Nephron progenitor cell (in vitro differentiated cells): ENCODE results near the gene EMP2.
A peak's percentile ranks its signal among the peaks of the same experiment; 100 is the strongest.

ENCODE experiments used
- DNase-seq: peaks from one replicate; pipeline ENCODE4 v3.0.0; 2021
- H3K27ac Mint-ChIP-seq: 2 replicates; pipeline ENCODE4 v1.8.0; 2021; ENCODE audit warnings: mild to moderate bottlenecking, moderate library complexity, mixed read lengths
- H3K27me3 Mint-ChIP-seq: 2 replicates; pipeline ENCODE4 v1.8.0; 2021; ENCODE audit warnings: mild to moderate bottlenecking, low read depth, mixed read lengths; ENCODE audit not compliant: poor library complexity
- H3K36me3 Mint-ChIP-seq: 2 replicates; pipeline ENCODE4 v1.8.0; 2021; ENCODE audit warnings: low read depth, mixed read lengths
- H3K4me1 Mint-ChIP-seq: 2 replicates; pipeline ENCODE4 v1.8.0; 2021; ENCODE audit warnings: mixed read lengths
- H3K4me3 Mint-ChIP-seq: 2 replicates; pipeline ENCODE4 v1.8.0; 2021; ENCODE audit warnings: mild to moderate bottlenecking, moderate library complexity, mixed read lengths
- H3K9me3 Mint-ChIP-seq: 2 replicates; pipeline ENCODE4 v1.8.0; 2021; ENCODE audit warnings: mild to moderate bottlenecking, moderate library complexity, mixed read lengths
- TF ChIP-seq, protein P1 (sequence below): fragments of 200-600 bp; sonication (generic); IDR thresholded peaks from 2 replicates; pipeline ENCODE4 v1.5.0; 2021; ENCODE audit warnings: antibody characterized with exemption

EMP2 gene

DNA sequence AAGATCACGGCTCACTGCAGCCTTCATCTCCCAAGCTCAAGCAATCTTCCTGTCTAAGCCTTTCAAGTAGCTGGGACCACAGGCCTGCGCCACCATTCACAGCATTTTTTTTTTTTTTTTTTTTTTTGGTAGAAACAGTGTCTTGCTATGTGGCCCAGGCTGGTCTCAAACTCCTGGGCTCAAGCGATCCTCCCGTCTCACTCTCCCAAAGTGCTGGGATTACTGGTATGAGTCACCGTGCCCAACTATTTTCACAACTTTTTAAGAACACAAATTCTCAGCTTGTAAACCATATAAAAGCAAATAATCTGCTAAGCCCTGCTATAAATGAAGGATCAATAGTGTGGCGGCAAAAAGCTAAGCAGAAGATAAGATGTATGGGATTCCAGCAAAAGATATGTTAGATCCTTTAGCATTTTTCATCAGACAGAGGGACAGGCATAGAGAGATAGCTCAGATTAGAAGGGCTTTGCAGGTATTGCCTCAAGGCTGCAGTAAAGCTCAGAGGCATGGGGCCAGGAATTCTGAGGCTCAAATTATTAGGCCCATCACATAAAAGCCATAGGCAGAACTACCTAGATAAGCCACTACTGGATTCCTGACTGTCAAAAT is 55.1 kb downstream of the EMP2 start:
- Mint-ChIP-seq H3K27ac (peak overlapping the region; percentile 48), H3K27me3 (peaks cover 5% of the 10 kb centered on the region), H3K4me1 (peaks cover 9% of the 10 kb centered on the region), H3K9me3 (no peaks in the 10 kb centered on the region), H3K4me3 (no peak overlapping the region), H3K36me3 (peaks cover 8% of the 10 kb centered on the region)
- DNase-seq, result no peak
- TF ChIP-seq, protein P1, sequence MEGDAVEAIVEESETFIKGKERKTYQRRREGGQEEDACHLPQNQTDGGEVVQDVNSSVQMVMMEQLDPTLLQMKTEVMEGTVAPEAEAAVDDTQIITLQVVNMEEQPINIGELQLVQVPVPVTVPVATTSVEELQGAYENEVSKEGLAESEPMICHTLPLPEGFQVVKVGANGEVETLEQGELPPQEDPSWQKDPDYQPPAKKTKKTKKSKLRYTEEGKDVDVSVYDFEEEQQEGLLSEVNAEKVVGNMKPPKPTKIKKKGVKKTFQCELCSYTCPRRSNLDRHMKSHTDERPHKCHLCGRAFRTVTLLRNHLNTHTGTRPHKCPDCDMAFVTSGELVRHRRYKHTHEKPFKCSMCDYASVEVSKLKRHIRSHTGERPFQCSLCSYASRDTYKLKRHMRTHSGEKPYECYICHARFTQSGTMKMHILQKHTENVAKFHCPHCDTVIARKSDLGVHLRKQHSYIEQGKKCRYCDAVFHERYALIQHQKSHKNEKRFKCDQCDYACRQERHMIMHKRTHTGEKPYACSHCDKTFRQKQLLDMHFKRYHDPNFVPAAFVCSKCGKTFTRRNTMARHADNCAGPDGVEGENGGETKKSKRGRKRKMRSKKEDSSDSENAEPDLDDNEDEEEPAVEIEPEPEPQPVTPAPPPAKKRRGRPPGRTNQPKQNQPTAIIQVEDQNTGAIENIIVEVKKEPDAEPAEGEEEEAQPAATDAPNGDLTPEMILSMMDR, result no peak

DNA sequence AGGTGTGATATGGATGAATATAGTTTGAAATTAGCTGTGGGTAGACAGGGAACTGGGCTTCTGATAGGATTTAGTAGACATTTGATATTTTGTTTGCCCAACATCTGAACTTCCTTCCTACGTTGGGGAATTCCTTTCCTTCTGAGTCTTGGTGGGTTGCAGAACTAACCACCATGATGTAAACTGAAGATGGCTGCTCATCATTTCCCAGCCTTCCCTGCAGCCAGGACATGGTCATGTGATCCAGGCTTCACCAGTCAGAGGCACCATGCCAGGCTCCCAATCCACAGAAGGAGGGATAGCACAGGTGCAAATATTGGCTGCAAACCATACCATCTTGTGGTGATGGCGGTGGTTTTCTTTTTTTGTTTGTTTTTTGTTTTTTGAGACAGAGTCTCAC is 57.4 kb downstream of the EMP2 start:
- no peaks in the 10 kb centered on the region for H3K9me3 Mint-ChIP-seq
- TF ChIP-seq, protein P1, result no peak
- H3K4me3 Mint-ChIP-seq, result no peak overlapping the region
- peaks cover 7% of the 10 kb centered on the region for H3K27me3 Mint-ChIP-seq
- peaks cover 8% of the 10 kb centered on the region for H3K36me3 Mint-ChIP-seq
- H3K4me1 Mint-ChIP-seq, result peaks cover 9% of the 10 kb centered on the region
- no peak for DNase-seq
- H3K27ac Mint-ChIP-seq, result no peak overlapping the region

DNA sequence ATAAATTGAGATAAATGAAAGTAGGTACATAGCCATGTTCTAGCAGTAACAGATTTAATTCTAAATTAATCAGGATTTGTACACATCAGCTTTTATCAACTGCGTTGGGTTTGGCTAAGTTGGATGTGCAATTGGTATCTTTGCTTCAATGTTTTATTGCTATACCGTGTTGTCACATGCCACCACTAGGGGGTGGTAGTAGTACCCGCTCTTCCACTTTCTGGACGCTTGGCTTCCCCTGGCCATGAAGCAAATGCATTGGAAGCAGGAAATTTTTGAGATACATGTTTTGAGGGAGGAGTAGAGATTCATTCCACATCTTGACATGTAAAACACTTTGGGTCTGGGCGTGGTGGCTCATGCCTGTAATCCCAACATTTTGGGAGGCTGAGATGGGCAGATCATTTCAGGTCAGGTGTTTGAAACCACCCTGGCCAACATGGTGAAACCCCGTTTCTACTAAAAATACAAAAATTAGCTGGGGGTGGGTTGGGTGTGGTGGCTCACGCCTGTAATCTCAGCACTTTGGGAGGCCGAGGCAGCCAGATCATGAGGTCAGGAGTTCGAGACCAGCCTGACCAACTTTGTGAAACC is 58.6 kb downstream of the EMP2 start:
- Mint-ChIP-seq H3K27ac (no peak overlapping the region), H3K9me3 (no peaks in the 10 kb centered on the region), H3K36me3 (peaks cover 8% of the 10 kb centered on the region), H3K27me3 (peaks cover 7% of the 10 kb centered on the region), H3K4me3 (no peak overlapping the region), H3K4me1 (peaks cover 9% of the 10 kb centered on the region)
- peak; percentile 60 for DNase-seq
- TF ChIP-seq, protein P1, result peak; percentile 88

DNA sequence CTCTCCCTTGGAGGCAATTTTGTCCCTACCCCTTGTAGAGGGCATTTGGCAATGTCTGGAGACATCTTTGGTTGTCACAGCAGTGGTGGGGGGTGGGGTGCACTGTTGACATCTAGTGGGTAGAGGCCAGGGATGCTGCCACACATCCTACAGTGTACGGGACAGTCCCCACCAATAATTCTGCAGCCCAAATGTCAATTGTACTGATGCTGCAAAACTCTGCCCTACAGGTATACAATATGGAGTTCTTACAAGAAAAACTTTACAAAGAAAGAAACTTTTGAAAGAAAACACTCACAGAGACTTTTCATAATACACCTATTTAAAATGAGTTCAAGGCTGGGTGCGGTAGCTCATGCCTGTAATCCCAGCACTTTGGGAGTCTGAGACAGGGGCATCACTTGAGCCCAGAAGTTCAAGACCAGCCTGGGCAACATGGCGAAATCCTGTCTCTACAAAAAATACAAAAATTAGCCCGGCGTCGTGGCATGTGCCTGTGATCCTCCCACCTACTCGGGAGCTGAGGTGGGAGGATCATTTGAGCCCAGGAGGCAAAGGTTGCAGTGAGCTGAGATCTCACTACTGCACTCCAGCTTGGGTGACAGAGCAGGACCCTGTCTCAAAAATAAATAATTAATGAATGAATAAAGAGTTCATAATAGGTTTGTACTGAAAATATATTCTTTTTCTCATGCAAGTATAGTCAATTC is 59.4 kb downstream of the EMP2 start:
- no peak for DNase-seq
- Mint-ChIP-seq H3K27ac (no peak overlapping the region), H3K27me3 (peaks cover 7% of the 10 kb centered on the region), H3K36me3 (peaks cover 8% of the 10 kb centered on the region), H3K9me3 (peaks cover 2% of the 10 kb centered on the region), H3K4me3 (no peak overlapping the region), H3K4me1 (peaks cover 9% of the 10 kb centered on the region)
- TF ChIP-seq, protein P1, result no peak

DNA sequence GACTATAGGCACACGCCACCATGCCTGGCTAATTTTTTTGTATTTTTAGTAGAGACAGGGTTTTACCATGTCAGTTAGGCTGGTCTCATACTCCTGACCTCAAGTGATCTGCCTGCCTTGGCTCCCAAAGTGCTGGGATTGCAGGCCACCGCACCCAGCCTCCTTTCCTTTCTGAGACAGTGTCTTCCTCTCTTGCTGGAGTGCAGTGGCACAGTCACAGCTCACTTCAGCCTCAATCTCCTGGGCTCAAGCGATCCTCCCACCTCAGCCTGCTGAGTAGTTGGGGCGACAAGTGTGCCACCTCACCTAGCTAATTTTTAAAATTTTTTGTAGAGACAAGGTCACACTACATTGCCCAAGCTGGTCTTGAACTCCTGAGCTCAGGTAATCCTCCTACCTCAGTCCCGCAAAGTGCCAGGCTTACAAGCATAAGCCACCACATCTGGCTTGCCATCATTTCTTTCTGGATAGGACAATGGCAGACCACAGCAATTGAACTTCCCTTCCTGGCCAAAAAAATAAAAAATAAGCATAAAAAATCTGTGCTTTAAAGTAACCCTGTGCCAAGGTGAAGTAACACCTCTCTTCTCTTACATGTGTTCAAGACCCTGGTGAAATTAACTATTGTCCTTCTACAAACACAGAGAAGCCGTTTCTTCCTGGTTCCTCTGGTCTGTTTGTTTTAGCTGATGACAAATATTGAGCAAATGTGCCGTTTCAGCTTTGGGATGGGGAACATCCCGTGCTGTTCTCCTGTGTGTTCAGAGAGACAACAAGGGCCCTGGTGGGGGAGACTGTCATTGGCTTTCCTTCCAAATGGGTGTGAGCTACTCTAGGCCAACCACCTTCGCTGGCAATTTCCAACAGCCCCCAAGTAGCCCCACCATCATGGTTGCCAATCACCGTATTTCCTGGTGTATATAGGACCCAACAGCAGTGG is 60.2 kb downstream of the EMP2 start:
- TF ChIP-seq, protein P1, result no peak
- Mint-ChIP-seq H3K36me3 (peaks cover 1% of the 10 kb centered on the region), H3K27ac (no peak overlapping the region), H3K4me1 (peaks cover 9% of the 10 kb centered on the region), H3K27me3 (peaks cover 7% of the 10 kb centered on the region), H3K9me3 (peaks cover 5% of the 10 kb centered on the region), H3K4me3 (no peak overlapping the region)
- DNase-seq, result no peak
